K562 (cell line): ENCODE measurements around the gene WDR91. TPM values are rescaled to one million over a fixed set of nuclear protein-coding genes. Genes with fewer than 3 reads are reported as not detected.

Experiments used
- ADNP ChIP-seq: fragments of 200-800 bp; sonication (Bioruptor generic); IDR thresholded peaks from 2 replicates; pipeline ENCODE4 v1.6.1; 2016; ENCODE audit warnings: missing genetic modification characterization, missing compliant biosample characterization
- C11orf30 ChIP-seq: fragments of 450-650 bp; IDR thresholded peaks from 2 replicates; pipeline ENCODE4 v1.6.1; 2016; ENCODE audit warnings: low read depth, mild to moderate bottlenecking
- CREM ChIP-seq: IDR thresholded peaks from 2 replicates; pipeline ENCODE4 v1.6.1; 2014; ENCODE audit warnings: antibody characterized with exemption, low read depth
- E2F3 ChIP-seq: fragments of 250-450 bp; sonication (Bioruptor Pico); IDR thresholded peaks from 2 replicates; pipeline ENCODE4 v1.4.0; 2020; ENCODE audit warnings: mild to moderate bottlenecking
- ELF2 ChIP-seq: fragments of 250-450 bp; sonication (Bioruptor Pico); IDR thresholded peaks from 2 replicates; pipeline ENCODE4 v1.5.0; 2021; ENCODE audit warnings: mild to moderate bottlenecking
- FOXM1 ChIP-seq, 2 experiments: fragments of 450-650 bp in 1 of 2; sonication (generic) in 1 of 2; formaldehyde crosslinking in 1 of 2; IDR thresholded peaks; 2 replicates each; pipeline versions ENCODE4 v1.6.1 to v1.9.0; 2017 to 2022; ENCODE audit warnings: low read depth in 2 of 2, mild to moderate bottlenecking in 2 of 2, missing genetic modification reagents in 1 of 2, moderate library complexity in 1 of 2
- HCFC1 ChIP-seq: IDR thresholded peaks from 2 replicates; pipeline ENCODE4 v1.6.1; 2012; ENCODE audit warnings: low read depth, low read length, improper control_type of control experiment
- MAFG ChIP-seq: fragments of 450-650 bp; conservative IDR thresholded peaks from 2 replicates; pipeline ENCODE4 v1.6.1; 2016; ENCODE audit warnings: missing genetic modification characterization, missing compliant biosample characterization
- NCOA1 ChIP-seq: fragments of 450-650 bp; IDR thresholded peaks from 2 replicates; pipeline ENCODE4 v1.6.1; 2016; ENCODE audit warnings: low read depth
- NR4A1 ChIP-seq, 2 experiments: fragments of 250-450 bp in 1 of 2; fragments of 450-650 bp in 1 of 2; sonication (Bioruptor Pico) in 1 of 2; IDR thresholded peaks; 2 replicates each; pipeline versions ENCODE4 v1.4.0 to v1.6.1; 2016 to 2020; ENCODE audit warnings: mild to moderate bottlenecking in 2 of 2, missing compliant biosample characterization in 1 of 2, missing genetic modification characterization in 1 of 2, moderate library complexity in 1 of 2
- POLR2AphosphoS2 ChIP-seq: IDR thresholded peaks from 2 replicates; pipeline ENCODE4 v1.6.1; 2012; ENCODE audit warnings: low read length, improper control_type of control experiment
- POLR2AphosphoS5 ChIP-seq: IDR thresholded peaks from 2 replicates; pipeline ENCODE4 v1.6.1; 2011; ENCODE audit warnings: mild to moderate bottlenecking, low read depth, low read length, moderate library complexity; ENCODE audit not compliant: control insufficient read depth, insufficient read depth
- RBM14 ChIP-seq: fragments of 200-400 bp; formaldehyde crosslinking; IDR thresholded peaks from 2 replicates; pipeline ENCODE4 v1.6.1; 2018; ENCODE audit warnings: low read depth, mild to moderate bottlenecking, low read length, moderate library complexity, borderline replicate concordance; ENCODE audit not compliant: insufficient read depth
- TAF9B ChIP-seq: fragments of 450-650 bp; IDR thresholded peaks from 2 replicates; pipeline ENCODE4 v1.6.1; 2018; ENCODE audit warnings: mild to moderate bottlenecking; ENCODE audit not compliant: partially characterized antibody
- TEAD4 ChIP-seq, 2 experiments: sonication (generic) in 1 of 2; formaldehyde crosslinking in 1 of 2; IDR thresholded peaks; 2 replicates each; pipeline versions ENCODE4 v1.6.1 to v1.8.0; 2012 to 2022; ENCODE audit warnings: borderline replicate concordance in 1 of 2, inconsistent platforms in 1 of 2, low read length in 1 of 2, mild to moderate bottlenecking in 1 of 2, missing genetic modification reagents in 1 of 2
- TOE1 ChIP-seq, 2 experiments: fragments of 450-650 bp in 1 of 2; sonication (generic) in 1 of 2; formaldehyde crosslinking in 1 of 2; IDR thresholded peaks; 2 replicates each; pipeline versions ENCODE4 v1.7.1 to v1.8.0; 2016 to 2022; ENCODE audit warnings: borderline replicate concordance in 2 of 2, mild to moderate bottlenecking in 2 of 2, antibody characterized with exemption in 1 of 2, inconsistent platforms in 1 of 2, low read depth in 1 of 2, missing genetic modification reagents in 1 of 2, moderate library complexity in 1 of 2
- ZNF174 ChIP-seq: fragments of 250-450 bp; sonication (Bioruptor Pico); IDR thresholded peaks from 2 replicates; pipeline ENCODE4 v1.4.0; 2020; ENCODE audit warnings: mild to moderate bottlenecking
- ZNF76 ChIP-seq: fragments of 250-450 bp; sonication (Bioruptor Pico); IDR thresholded peaks from 2 replicates; pipeline ENCODE4 v1.4.0; 2020; ENCODE audit warnings: mild to moderate bottlenecking, moderate library complexity, borderline replicate concordance
- polyA plus RNA-seq, 8 experiments: library from polyadenylated mRNA; depleted of rRNA in 4 of 8; stranded (reverse) in 5 of 8; unstranded in 3 of 8; fragments of >200 nt; fragmentation: Nextera tagmentation in 2 of 8; fragmentation: Illumina TruSeq in 1 of 8; extraction: Ambion mirVana in 2 of 8; extraction: Trizol in 1 of 8; gene quantifications; 2 replicates each; pipeline versions ENCODE4 v1.2.1 to v1.2.3, GENCODE V29; 2011 to 2014; ENCODE audit warnings: inconsistent platforms in 1 of 8, missing spikeins in 1 of 8
- total RNA-seq, 7 experiments: library from RNA; depleted of rRNA in 6 of 7; stranded (reverse); fragments of >200 nt in 6 of 7; fragmentation: Illumina TruSeq in 2 of 7; extraction: Trizol in 2 of 7; gene quantifications; 2 replicates each; pipeline versions ENCODE4 v1.2.1 to v1.2.3, GENCODE V29; 2011 to 2021; ENCODE audit warnings: low replicate concordance in 1 of 7
- TF ChIP-seq, protein P1 (sequence below): fragments of 250-450 bp; sonication (Bioruptor Pico); IDR thresholded peaks from 2 replicates; pipeline ENCODE4 v1.8.0; 2022; ENCODE audit warnings: inconsistent platforms
- TF ChIP-seq, protein P2 (sequence below): fragments of 450-650 bp; IDR thresholded peaks from 2 replicates; pipeline ENCODE4 v1.6.1; 2017; ENCODE audit warnings: antibody characterized with exemption, mild to moderate bottlenecking

The WDR91 gene
- total and polyA plus RNA-seq, 9 of the 15 experiments (the other 6 are each of a cell fraction or from before 2014, with no cell fraction given) = 1.9 to 18.2 (median 9.8) TPM

DNA sequence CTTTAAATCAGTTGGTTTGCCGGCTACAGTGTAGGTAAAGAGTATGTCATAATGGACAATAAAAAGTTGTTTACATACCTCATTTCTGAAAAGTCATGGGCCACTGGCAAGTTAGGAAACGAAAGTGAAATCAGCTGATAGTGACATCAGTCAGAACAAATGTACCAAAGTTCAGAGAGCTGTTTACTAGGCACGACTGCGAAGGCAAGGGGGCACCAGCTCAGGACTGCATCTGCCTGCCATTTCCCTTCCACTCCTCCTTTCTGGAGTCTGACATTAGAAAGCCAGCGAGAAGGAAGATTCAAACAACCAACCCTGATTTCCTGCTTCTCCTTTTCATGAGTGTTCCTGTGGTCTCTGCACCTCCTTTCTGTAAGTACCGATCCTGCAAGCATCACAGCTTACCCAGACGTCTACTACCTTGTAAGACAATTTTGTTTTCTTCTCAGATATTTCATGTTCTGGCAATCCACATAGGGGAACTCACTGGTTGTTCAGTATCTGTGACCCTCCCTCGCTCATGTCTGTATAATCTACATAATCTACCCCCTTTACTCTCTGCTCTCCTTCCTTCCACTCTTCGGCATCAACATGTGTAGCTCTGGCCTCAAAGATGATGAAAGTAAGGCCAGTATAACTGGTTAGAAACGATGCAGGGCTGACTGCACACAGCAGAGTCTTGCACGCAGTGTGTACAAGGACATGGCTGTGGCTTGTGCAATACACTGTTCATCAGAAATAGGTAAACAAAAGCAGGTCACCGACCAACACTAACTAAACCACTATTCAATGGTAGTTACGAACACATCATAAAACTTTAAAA is 63.2 kb downstream of the WDR91 start, which contains the start of gene TMEM140 (continued):
- peak; percentile 82 for TF ChIP-seq MAFG (tag)
- no peak for TF ChIP-seq POLR2AphosphoS2
- TF ChIP-seq TAF9B = peak; percentile 97
- no peak for TF ChIP-seq NR4A1 (CRISPR knock-in tag; IDR thresholded peaks at IDR 0.05)
- peak; percentile 68; the same call in 1 of the 2 replicates for TF ChIP-seq NR4A1 (tag; IDR thresholded peaks at IDR 0.05)
- TF ChIP-seq POLR2AphosphoS5 = no peak
- TF ChIP-seq TOE1 (IDR thresholded peaks at IDR 0.05; ENCODE audit: borderline replicate concordance) = no peak
- TF ChIP-seq TOE1 (CRISPR knock-in tag; IDR thresholded peaks at IDR 0.05; ENCODE audit: borderline replicate concordance, low read depth) = no peak
- peak; percentile 5; the same call in 1 of the 2 replicates for TF ChIP-seq HCFC1
- TF ChIP-seq ADNP (tag) = no peak
- TF ChIP-seq TEAD4 (IDR thresholded peaks at IDR 0.05; ENCODE audit: low read length) = peak; percentile 11; the same call in 1 of the 2 replicates
- TF ChIP-seq TEAD4 (CRISPR knock-in tag; IDR thresholded peaks at IDR 0.05; ENCODE audit: borderline replicate concordance) = no peak
- TF ChIP-seq, protein P1, sequence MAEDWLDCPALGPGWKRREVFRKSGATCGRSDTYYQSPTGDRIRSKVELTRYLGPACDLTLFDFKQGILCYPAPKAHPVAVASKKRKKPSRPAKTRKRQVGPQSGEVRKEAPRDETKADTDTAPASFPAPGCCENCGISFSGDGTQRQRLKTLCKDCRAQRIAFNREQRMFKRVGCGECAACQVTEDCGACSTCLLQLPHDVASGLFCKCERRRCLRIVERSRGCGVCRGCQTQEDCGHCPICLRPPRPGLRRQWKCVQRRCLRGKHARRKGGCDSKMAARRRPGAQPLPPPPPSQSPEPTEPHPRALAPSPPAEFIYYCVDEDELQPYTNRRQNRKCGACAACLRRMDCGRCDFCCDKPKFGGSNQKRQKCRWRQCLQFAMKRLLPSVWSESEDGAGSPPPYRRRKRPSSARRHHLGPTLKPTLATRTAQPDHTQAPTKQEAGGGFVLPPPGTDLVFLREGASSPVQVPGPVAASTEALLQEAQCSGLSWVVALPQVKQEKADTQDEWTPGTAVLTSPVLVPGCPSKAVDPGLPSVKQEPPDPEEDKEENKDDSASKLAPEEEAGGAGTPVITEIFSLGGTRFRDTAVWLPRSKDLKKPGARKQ (CRISPR knock-in tag) = 0 out of 2 replicates have a peak, but pooled peaks have one; percentile 16
- TF ChIP-seq C11orf30 = peak; percentile 67
- no peak for TF ChIP-seq CREM
- peak; percentile 79 for TF ChIP-seq FOXM1 (IDR thresholded peaks at IDR 0.05; ENCODE audit: low read depth)
- TF ChIP-seq FOXM1 (CRISPR knock-in tag; IDR thresholded peaks at IDR 0.05; ENCODE audit: low read depth) = no peak
- no peak for TF ChIP-seq ZNF76 (CRISPR knock-in tag)
- TF ChIP-seq, protein P2, sequence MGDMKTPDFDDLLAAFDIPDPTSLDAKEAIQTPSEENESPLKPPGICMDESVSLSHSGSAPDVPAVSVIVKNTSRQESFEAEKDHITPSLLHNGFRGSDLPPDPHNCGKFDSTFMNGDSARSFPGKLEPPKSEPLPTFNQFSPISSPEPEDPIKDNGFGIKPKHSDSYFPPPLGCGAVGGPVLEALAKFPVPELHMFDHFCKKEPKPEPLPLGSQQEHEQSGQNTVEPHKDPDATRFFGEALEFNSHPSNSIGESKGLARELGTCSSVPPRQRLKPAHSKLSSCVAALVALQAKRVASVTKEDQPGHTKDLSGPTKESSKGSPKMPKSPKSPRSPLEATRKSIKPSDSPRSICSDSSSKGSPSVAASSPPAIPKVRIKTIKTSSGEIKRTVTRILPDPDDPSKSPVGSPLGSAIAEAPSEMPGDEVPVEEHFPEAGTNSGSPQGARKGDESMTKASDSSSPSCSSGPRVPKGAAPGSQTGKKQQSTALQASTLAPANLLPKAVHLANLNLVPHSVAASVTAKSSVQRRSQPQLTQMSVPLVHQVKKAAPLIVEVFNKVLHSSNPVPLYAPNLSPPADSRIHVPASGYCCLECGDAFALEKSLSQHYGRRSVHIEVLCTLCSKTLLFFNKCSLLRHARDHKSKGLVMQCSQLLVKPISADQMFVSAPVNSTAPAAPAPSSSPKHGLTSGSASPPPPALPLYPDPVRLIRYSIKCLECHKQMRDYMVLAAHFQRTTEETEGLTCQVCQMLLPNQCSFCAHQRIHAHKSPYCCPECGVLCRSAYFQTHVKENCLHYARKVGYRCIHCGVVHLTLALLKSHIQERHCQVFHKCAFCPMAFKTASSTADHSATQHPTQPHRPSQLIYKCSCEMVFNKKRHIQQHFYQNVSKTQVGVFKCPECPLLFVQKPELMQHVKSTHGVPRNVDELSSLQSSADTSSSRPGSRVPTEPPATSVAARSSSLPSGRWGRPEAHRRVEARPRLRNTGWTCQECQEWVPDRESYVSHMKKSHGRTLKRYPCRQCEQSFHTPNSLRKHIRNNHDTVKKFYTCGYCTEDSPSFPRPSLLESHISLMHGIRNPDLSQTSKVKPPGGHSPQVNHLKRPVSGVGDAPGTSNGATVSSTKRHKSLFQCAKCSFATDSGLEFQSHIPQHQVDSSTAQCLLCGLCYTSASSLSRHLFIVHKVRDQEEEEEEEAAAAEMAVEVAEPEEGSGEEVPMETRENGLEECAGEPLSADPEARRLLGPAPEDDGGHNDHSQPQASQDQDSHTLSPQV = peak; percentile 11; the same call in 1 of the 2 replicates
- TF ChIP-seq E2F3 (CRISPR knock-in tag) = no peak
- TF ChIP-seq ELF2 (CRISPR knock-in tag) = peak; percentile 78
- TF ChIP-seq ZNF174 (CRISPR knock-in tag) = peak; percentile 48; the same call in 1 of the 2 replicates
- TF ChIP-seq RBM14 = no peak
- TF ChIP-seq NCOA1 = peak; percentile 41; the same call in 1 of the 2 replicates
